IMR-90 (cell line): Measurements from ENCODE around the gene PCID2. TPM values are rescaled to one million over a fixed set of nuclear protein-coding genes. Genes with fewer than 3 reads are reported as not detected.

Source experiments
- ATAC-seq: fragments of 200-7000 bp; cut with Tn5 transposase; 2 replicates; pipeline ENCODE4 v1.9.1; 2020; ENCODE audit warnings: low read depth, mild to moderate bottlenecking, moderate library complexity
- BruUV-seq: library from RNA; stranded (reverse); fragments of 400-500 nt; replicated peaks from 2 replicates; lab custom pipeline; 2021; lab: Mats Ljungman, UMichigan
- CTCF ChIA-PET: fragments of 300-600 bp; formaldehyde crosslinking; extraction: SDS; loops from one replicate; lab custom pipeline; 2021; ENCODE audit warnings: antibody characterized with exemption; lab: Yijun Ruan, JAX
- POLR2A ChIA-PET: fragments of 300-600 bp; sonication (Branson Sonifier 250); formaldehyde crosslinking; loops from one replicate; lab custom pipeline; 2022; ENCODE audit warnings: antibody characterized with exemption; ENCODE audit not compliant: unreplicated experiment; lab: Charles Lee
- DNase-seq: peaks from one replicate; pipeline ENCODE4 v3.0.0; 2013
- H2AFZ ChIP-seq: replicated peaks from 2 replicates; pipeline ENCODE3; 2013; ENCODE audit warnings: low read length, mild to moderate bottlenecking; ENCODE audit not compliant: poor library complexity
- H2AK5ac ChIP-seq: 2 replicates; pipeline ENCODE4 v1.6.1; 2013; ENCODE audit warnings: low read depth, low read length, inconsistent platforms
- H2AK9ac ChIP-seq: replicated peaks from 2 replicates; pipeline ENCODE3; 2013; ENCODE audit warnings: mild to moderate bottlenecking, low read depth, low read length, moderate library complexity; ENCODE audit not compliant: poor library complexity
- H2BK120ac ChIP-seq: 2 replicates; pipeline ENCODE4 v1.6.1; 2013; ENCODE audit warnings: low read depth, low read length, inconsistent platforms
- H2BK15ac ChIP-seq: 3 replicates; pipeline ENCODE4 v1.6.1; 2013; ENCODE audit warnings: low read depth, low read length, inconsistent platforms
- H2BK20ac ChIP-seq: 2 replicates; pipeline ENCODE4 v1.6.1; 2013; ENCODE audit warnings: low read depth, mild to moderate bottlenecking, inconsistent platforms, low read length, moderate library complexity
- H2BK5ac ChIP-seq: 2 replicates; pipeline ENCODE4 v1.6.1; 2013; ENCODE audit warnings: mild to moderate bottlenecking, low read depth, low read length, inconsistent platforms; ENCODE audit not compliant: poor library complexity, severe bottlenecking
- H3K14ac ChIP-seq: replicated peaks from 2 replicates; pipeline ENCODE4 v1.6.1; 2013; ENCODE audit warnings: low read depth, low read length, inconsistent platforms
- H3K18ac ChIP-seq: 2 replicates; pipeline ENCODE4 v1.6.1; 2013; ENCODE audit warnings: low read depth, low read length, control low read depth
- H3K23ac ChIP-seq: 2 replicates; pipeline ENCODE4 v1.6.1; 2013; ENCODE audit warnings: low read depth, low read length, inconsistent platforms
- H3K27ac ChIP-seq: 2 replicates; pipeline ENCODE4 v1.5.1; 2013; ENCODE audit warnings: mild to moderate bottlenecking, control low read depth, low read length; ENCODE audit not compliant: insufficient read depth
- H3K27me3 ChIP-seq: 2 replicates; pipeline ENCODE4 v1.6.1; 2013; ENCODE audit warnings: low read length; ENCODE audit not compliant: control insufficient read depth, insufficient read depth
- H3K36me3 ChIP-seq: 2 replicates; pipeline ENCODE4 v1.6.1; 2013; ENCODE audit warnings: low read length, mixed read lengths; ENCODE audit not compliant: control insufficient read depth, insufficient read depth
- H3K4ac ChIP-seq: 2 replicates; pipeline ENCODE4 v1.6.1; 2013; ENCODE audit warnings: low read depth, low read length, inconsistent platforms
- H3K4me1 ChIP-seq: 2 replicates; pipeline ENCODE4 v1.6.1; 2013; ENCODE audit warnings: low read length, mixed read lengths; ENCODE audit not compliant: control insufficient read depth, insufficient read depth
- H3K4me2 ChIP-seq: 2 replicates; pipeline ENCODE4 v1.6.1; 2013; ENCODE audit warnings: low read depth, mild to moderate bottlenecking, control low read depth, low read length, moderate library complexity
- H3K4me3 ChIP-seq: 2 replicates; pipeline ENCODE4 v1.5.1; 2013; ENCODE audit warnings: low read depth, mild to moderate bottlenecking, control low read depth, low read length, moderate library complexity; ENCODE audit not compliant: insufficient read depth
- H3K56ac ChIP-seq: 2 replicates; pipeline ENCODE4 v1.6.1; 2013; ENCODE audit warnings: low read length, inconsistent platforms; ENCODE audit not compliant: insufficient read depth; ENCODE audit errors: extremely low read depth
- H3K79me1 ChIP-seq, 2 experiments: 2 replicates each; pipeline ENCODE4 v1.6.1; 2013; ENCODE audit warnings: low read length in 2 of 2, inconsistent platforms in 1 of 2, low read depth in 1 of 2
- H3K9ac ChIP-seq: 2 replicates; pipeline ENCODE4 v1.6.1; 2013; ENCODE audit warnings: low read depth, low read length, control low read depth
- H3K9me1 ChIP-seq: 2 replicates; pipeline ENCODE4 v1.6.1; 2013; ENCODE audit warnings: low read length, inconsistent platforms; ENCODE audit not compliant: insufficient read depth
- H3K9me3 ChIP-seq: 2 replicates; pipeline ENCODE4 v1.6.1; 2013; ENCODE audit warnings: low read length; ENCODE audit not compliant: control insufficient read depth, insufficient read depth
- H4K20me1 ChIP-seq: 2 replicates; pipeline ENCODE4 v1.6.1; 2013; ENCODE audit warnings: low read length, inconsistent platforms; ENCODE audit not compliant: insufficient read depth
- H4K5ac ChIP-seq: 2 replicates; pipeline ENCODE4 v1.6.1; 2013; ENCODE audit warnings: mild to moderate bottlenecking, low read depth, low read length, control low read depth
- H4K8ac ChIP-seq, 2 experiments: 2 replicates each; pipeline ENCODE4 v1.6.1; 2013; ENCODE audit warnings: low read depth in 2 of 2, low read length in 2 of 2, control low read depth in 1 of 2, inconsistent platforms in 1 of 2
- H4K91ac ChIP-seq: 2 replicates; pipeline ENCODE4 v1.6.1; 2013; ENCODE audit warnings: low read depth, low read length, inconsistent platforms; ENCODE audit not compliant: insufficient read depth
- BHLHE40 ChIP-seq: fragments of 150-350 bp; IDR thresholded peaks from 2 replicates; pipeline ENCODE4 v1.6.1; 2016; ENCODE audit warnings: mild to moderate bottlenecking, low read depth, low read length
- CEBPB ChIP-seq: IDR thresholded peaks from 2 replicates; pipeline ENCODE4 v1.6.1; 2012; ENCODE audit warnings: low read depth, low read length, improper control_type of control experiment
- CHD1 ChIP-seq: IDR thresholded peaks from 2 replicates; pipeline ENCODE4 v1.6.1; 2012; ENCODE audit warnings: low read depth, low read length, improper control_type of control experiment
- CTCF ChIP-seq: conservative IDR thresholded peaks from 2 replicates; pipeline ENCODE4 v1.5.1; 2012; ENCODE audit warnings: mild to moderate bottlenecking, low read depth, low read length, improper control_type of control experiment
- ELK1 ChIP-seq: fragments of 150-350 bp; IDR thresholded peaks from 2 replicates; pipeline ENCODE4 v1.6.1; 2016; ENCODE audit warnings: low read depth, mild to moderate bottlenecking, low read length, moderate library complexity, borderline replicate concordance
- FOS ChIP-seq: fragments of 150-350 bp; IDR thresholded peaks from 2 replicates; pipeline ENCODE4 v1.6.1; 2016; ENCODE audit warnings: low read depth, low read length
- MAFK ChIP-seq: IDR thresholded peaks from 2 replicates; pipeline ENCODE4 v1.6.1; 2012; ENCODE audit warnings: low read depth, low read length, improper control_type of control experiment
- MAZ ChIP-seq: IDR thresholded peaks from 2 replicates; pipeline ENCODE4 v1.6.1; 2012; ENCODE audit warnings: low read depth, mild to moderate bottlenecking, low read length, improper control_type of control experiment, moderate library complexity, borderline replicate concordance
- MXI1 ChIP-seq: IDR thresholded peaks from 2 replicates; pipeline ENCODE4 v1.6.1; 2012; ENCODE audit warnings: low read depth, mild to moderate bottlenecking, low read length, moderate library complexity, borderline replicate concordance
- NFE2L2 ChIP-seq: fragments of 150-350 bp; IDR thresholded peaks from 2 replicates; pipeline ENCODE4 v1.6.1; 2016; ENCODE audit warnings: low read depth, mild to moderate bottlenecking, low read length
- POLR2A ChIP-seq: IDR thresholded peaks from 2 replicates; pipeline ENCODE4 v1.6.1; 2012; ENCODE audit warnings: mild to moderate bottlenecking, low read depth, low read length
- RAD21 ChIP-seq: IDR thresholded peaks from 2 replicates; pipeline ENCODE4 v1.6.1; 2012; ENCODE audit warnings: low read length, improper control_type of control experiment
- RCOR1 ChIP-seq: IDR thresholded peaks from 2 replicates; pipeline ENCODE4 v1.6.1; 2012; ENCODE audit warnings: mild to moderate bottlenecking, low read length, improper control_type of control experiment; ENCODE audit not compliant: insufficient replicate concordance
- RFX5 ChIP-seq: IDR thresholded peaks from 2 replicates; pipeline ENCODE4 v1.8.0; 2012; ENCODE audit warnings: low read depth, mild to moderate bottlenecking, low read length, moderate library complexity
- SMC3 ChIP-seq: fragments of 150-350 bp; IDR thresholded peaks from 2 replicates; pipeline ENCODE4 v1.6.1; 2016; ENCODE audit warnings: low read depth, mild to moderate bottlenecking, antibody characterized with exemption, low read length, moderate library complexity
- WGBS, 2 experiments: methylation state at CpG; one replicate each; pipeline versions ENCODE4 v1.1.5 to v1.1.7; 2013; ENCODE audit warnings: missing lambda C conversion rate in 2 of 2; ENCODE audit not compliant: insufficient read length in 1 of 2; ENCODE audit errors: extremely low coverage in 2 of 2; 5-methylcytosine and 5-hydroxymethylcytosine counted together
- dilution Hi-C: fragments of 300-500 bp; cut with HindIII; formaldehyde crosslinking; loops from one replicate; pipeline ENCODE4 v1.14.3; 2018; ENCODE audit warnings: low sequenced_read_pairs; ENCODE audit not compliant: unreplicated experiment
- in situ Hi-C: fragments of 300-500 bp; cut with MboI; formaldehyde crosslinking; loops from 3 replicates; pipeline ENCODE4 v1.14.3; 2019; ENCODE audit warnings: low sequenced_read_pairs, inconsistent platforms, mixed read lengths
- intact Hi-C: fragments of 100-400 bp; cut with micrococcal nuclease; formaldehyde crosslinking; loops from 2 replicates; pipeline ENCODE4 v1.10.0; 2022
- polyA plus RNA-seq, 3 experiments: library from polyadenylated mRNA; depleted of rRNA; stranded (reverse); fragments of >200 nt; gene quantifications; 2 replicates each; pipeline ENCODE4 v1.2.3, GENCODE V29; 2012; ENCODE audit warnings: low replicate concordance in 1 of 3
- total RNA-seq: library from RNA; depleted of rRNA; stranded (reverse); fragments of >200 nt; gene quantifications from 2 replicates; pipeline ENCODE4 v1.2.3, GENCODE V29; 2012

Gene PCID2
- total and polyA plus RNA-seq, 2 of the 4 experiments (the other 2 are of a cell fraction), result 83.5 to 90.9 TPM

GRCh38 chr13:113157929-113158747 is 50.3 kb downstream of the PCID2 start, which contains the start of gene PROZ:
PROZ (plus strand) TSS chr13:113158648; CDS start chr13:113158661, 13 bp downstream.
- H3K4ac ChIP-seq, result no peak within 1 kb of the TSS; the same call in 1 of the 2 replicates
- H3K9ac ChIP-seq, result no peak within 1 kb of the TSS
- no peak within 1 kb of the TSS for H3K4me3 ChIP-seq
- no peak within 1 kb of the TSS; a peak in 1 of 4 replicates for H4K8ac ChIP-seq
- H3K27ac ChIP-seq, result no peak within 1 kb of the TSS
- no peak within 1 kb of the TSS; the same call in 1 of the 2 replicates for H2AK5ac ChIP-seq
- no peak within 1 kb of the TSS for H3K4me2 ChIP-seq
- no peak within 1 kb of the TSS; the same call in 1 of the 2 replicates for H4K91ac ChIP-seq
- peaks cover 7% of the 10 kb centered on the region for H3K4me1 ChIP-seq
- H4K5ac ChIP-seq, result no peak within 1 kb of the TSS
- peak within 1 kb of the TSS; percentile 30 for H2AK9ac ChIP-seq
- DNase-seq (no peak), ATAC-seq (no peak)
- H3K23ac ChIP-seq, result no peak within 1 kb of the TSS
- H4K20me1 ChIP-seq, result no peaks in the 10 kb centered on the region
- BruUV-seq, result no TSS peak
- H3K79me1 ChIP-seq, result no peaks in the 10 kb centered on the region
- ChIA-PET POLR2A (no interaction called here), CTCF (no interaction called here)
- in situ Hi-C loops (no loop called here), intact Hi-C loops (no loop called here), dilution Hi-C loops (no loop called here)
- H3K18ac ChIP-seq, result no peak within 1 kb of the TSS
- H3K27me3 ChIP-seq, result no peaks in the 10 kb centered on the region
- H3K9me1 ChIP-seq, result peaks cover 5% of the 10 kb centered on the region; the same call in 1 of the 2 replicates
- 39% methylated on average over 7 of the region's 16 CpGs; no CpG with 5 or more reads in 1 of the 2 experiments for WGBS, 2 experiments
- H2BK15ac ChIP-seq, result no peak within 1 kb of the TSS
- no peaks in the 10 kb centered on the region for H3K9me3 ChIP-seq
- no peaks in the 10 kb centered on the region for H3K36me3 ChIP-seq
- no peak within 1 kb of the TSS for H3K56ac ChIP-seq
- H2AFZ ChIP-seq, result peak within 1 kb of the TSS; percentile 69
- H2BK120ac ChIP-seq, result no peak within 1 kb of the TSS
- H3K14ac ChIP-seq, result no peak within 1 kb of the TSS
- H2BK5ac ChIP-seq, result no peak within 1 kb of the TSS
- H2BK20ac ChIP-seq, result no peak within 1 kb of the TSS
- TF ChIP-seq MAFK, result no peak
- TF ChIP-seq RCOR1, result no peak
- TF ChIP-seq MXI1, result no peak
- no peak for TF ChIP-seq NFE2L2
- TF ChIP-seq MAZ, result no peak
- TF ChIP-seq SMC3, result no peak
- no peak for TF ChIP-seq ELK1
- no peak for TF ChIP-seq RAD21
- no peak for TF ChIP-seq BHLHE40
- no peak for TF ChIP-seq CHD1
- no peak for TF ChIP-seq RFX5
- TF ChIP-seq POLR2A, result no peak
- TF ChIP-seq FOS, result no peak
- TF ChIP-seq CTCF, result no peak
- no peak for TF ChIP-seq CEBPB
